Measurements from ENCODE around the gene WNT6.
A peak's percentile ranks its signal among the peaks of the same experiment; 100 is the strongest.

The WNT6 gene

GRCh38 chr2:218858671-218859555 is 692 bp upstream of the WNT6 start:
- no peak for DNase-seq

- DNase-seq, result no peak
Observed at GRCh38 chr2:218859988-218860831, 605 bp downstream of the WNT6 start.

DNA sequence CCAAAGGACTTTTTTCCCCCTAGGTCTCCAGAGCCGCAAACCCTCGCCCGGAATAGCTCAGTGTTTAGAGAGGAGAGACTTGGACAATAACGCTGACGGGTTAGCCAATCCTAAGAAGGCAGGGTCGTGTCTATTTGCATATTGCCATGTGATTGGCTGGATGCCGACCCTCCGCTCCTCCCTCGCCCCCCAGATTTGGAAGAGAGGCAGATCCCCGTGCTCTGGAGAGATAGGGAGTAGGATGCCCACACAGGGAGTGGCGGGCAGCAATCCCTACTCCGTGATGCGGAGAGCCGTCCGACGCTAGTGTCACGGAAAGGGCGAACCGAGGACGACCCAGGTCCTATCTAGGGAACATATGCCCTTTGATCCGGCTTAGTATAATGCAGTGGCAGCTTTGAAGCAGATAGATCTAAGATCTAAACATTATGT is 1.4 kb downstream of the WNT6 start:
- DNase-seq, result no peak

DNA sequence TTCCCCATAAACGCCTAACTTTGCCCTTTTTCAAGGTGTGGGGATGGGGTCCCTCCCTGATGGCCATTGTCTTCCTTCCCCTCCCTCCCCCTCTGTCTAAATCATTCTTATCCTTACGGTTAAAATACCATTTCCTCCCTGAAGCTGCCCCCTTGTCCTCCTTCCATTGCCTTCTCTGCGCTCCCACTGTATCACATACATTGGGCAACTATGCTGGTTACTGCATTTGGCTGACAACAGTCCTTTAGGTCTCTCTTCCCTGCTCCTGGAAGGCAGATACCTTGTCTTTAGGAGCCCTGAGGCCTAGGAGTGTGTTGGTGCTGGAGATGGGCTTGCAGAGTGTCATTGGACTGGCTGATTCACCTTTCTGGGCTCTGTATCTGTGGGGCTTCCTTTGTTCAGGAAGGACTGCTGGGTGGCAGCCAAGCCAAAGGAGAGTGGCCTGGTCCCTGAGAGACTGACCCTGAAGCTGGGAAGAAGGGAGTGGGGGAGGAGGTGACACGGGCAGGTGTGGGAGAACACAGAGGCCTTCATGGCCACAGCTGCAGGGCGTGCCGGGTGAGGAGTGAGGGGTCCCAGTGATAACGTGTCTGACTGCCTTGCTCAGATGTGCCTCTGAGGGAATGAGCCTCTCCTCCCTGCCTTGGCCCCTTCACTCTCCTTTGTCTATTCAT is 2.2 kb downstream of the WNT6 start:
- DNase-seq, result no peak

DNA sequence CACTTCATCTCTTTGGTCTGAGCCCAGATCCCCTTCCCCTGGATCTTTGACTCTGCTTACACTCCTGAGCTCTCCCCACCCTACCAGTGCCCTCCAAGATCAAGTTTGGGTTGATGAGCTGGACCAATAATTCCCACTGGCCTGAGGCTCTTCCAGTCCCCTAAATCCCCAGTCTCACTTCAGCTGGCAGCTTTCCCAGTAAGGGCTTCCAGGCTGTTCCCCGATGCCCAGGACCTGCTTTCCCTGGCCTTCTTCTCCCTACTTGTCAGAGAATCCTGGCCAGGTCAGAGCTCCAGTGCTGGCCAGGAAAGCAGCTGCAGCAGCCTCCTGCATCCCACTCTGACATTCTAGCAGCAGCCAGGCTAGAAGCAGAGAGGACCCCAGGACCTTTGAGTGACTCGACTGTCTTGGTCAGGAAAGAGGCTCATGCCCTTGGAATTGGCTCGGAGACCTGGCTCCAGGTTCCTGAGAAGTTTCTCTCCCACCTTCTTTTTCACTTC is 3.5 kb downstream of the WNT6 start:
- no peak for DNase-seq

GRCh38 chr2:218865396-218865795 is 5.8 kb downstream of the WNT6 start:
- DNase-seq, result no peak

GRCh38 chr2:218865999-218866398 is 6.4 kb downstream of the WNT6 start:
- no peak for DNase-seq

DNA sequence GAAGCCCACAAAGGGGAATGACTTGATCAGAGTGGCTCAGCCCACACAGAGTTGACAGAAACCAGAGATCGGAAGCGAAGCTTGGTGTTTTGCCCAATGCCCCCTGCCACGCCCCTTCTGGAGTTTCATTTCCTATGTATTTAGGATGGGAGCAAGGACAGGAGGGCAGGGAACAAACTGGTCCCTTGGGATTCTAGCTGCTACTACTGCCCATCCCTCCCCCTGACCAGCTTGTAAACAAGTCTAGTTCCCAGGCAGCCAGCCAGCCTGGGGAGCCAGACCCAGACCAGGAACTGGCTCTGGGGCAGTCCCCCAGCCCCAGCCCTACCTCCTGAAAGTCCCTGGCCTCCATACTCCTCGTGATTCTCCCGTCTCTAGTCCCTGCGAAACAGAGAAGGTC is 8.3 kb downstream of the WNT6 start:
- DNase-seq, result no peak

- no peak for DNase-seq
Observed at GRCh38 chr2:218869064-218869463, 9.5 kb downstream of the WNT6 start.

DNA sequence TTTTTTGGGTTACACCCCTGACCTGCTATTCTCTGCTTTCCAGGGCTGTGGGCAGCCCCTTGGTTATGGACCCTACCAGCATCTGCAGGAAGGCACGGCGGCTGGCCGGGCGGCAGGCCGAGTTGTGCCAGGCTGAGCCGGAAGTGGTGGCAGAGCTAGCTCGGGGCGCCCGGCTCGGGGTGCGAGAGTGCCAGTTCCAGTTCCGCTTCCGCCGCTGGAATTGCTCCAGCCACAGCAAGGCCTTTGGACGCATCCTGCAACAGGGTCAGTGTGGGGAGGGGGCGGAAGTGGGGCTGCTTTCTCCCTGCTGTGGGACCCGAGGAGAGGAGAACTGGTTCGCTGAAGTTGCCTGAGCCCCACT is 11.4 kb downstream of the WNT6 start:
- DNase-seq, result no peak

- DNase-seq, result no peak
Observed at GRCh38 chr2:218871345-218872302, 12.0 kb downstream of the WNT6 start.

- no peak for DNase-seq
Observed at GRCh38 chr2:218872645-218873358, 13.2 kb downstream of the WNT6 start.

DNA sequence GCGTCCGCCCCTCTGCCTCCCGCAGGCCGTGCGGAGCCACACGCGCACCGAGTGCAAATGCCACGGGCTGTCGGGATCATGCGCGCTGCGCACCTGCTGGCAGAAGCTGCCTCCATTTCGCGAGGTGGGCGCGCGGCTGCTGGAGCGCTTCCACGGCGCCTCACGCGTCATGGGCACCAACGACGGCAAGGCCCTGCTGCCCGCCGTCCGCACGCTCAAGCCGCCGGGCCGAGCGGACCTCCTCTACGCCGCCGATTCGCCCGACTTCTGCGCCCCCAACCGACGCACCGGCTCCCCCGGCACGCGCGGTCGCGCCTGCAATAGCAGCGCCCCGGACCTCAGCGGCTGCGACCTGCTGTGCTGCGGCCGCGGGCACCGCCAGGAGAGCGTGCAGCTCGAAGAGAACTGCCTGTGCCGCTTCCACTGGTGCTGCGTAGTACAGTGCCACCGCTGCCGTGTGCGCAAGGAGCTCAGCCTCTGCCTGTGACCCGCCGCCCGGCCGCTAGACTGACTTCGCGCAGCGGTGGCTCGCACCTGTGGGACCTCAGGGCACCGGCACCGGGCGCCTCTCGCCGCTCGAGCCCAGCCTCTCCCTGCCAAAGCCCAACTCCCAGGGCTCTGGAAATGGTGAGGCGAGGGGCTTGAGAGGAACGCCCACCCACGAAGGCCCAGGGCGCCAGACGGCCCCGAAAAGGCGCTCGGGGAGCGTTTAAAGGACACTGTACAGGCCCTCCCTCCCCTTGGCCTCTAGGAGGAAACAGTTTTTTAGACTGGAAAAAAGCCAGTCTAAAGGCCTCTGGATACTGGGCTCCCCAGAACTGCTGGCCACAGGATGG is 14.0 kb downstream of the WNT6 start:
- no peak for DNase-seq

DNA sequence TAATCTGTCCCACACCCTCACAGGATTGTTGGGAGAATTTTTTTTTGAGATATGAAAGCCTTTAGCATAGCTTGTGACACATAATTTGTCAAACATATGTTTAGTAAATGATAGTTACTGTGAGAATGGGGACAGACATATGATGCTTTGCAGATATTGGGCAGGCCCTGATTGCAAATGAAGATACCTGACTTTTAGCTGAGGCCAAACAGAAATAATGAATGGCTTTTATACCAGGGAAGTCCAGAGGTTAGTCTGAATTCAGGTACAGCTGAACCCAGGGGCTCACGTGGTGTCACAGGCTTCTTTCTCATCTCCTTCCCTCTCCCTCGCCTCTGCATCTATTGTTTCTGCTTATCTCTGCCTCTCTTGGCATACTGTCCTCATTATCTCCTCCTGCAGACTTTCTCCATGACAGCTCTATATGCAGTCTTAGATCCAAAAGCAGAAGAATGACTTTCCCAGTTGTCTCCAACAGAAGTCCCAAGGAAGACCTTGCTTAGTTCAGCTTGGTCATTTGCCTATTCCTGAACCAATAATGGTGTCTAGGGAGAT is 16.2 kb downstream of the WNT6 start:
- DNase-seq, result no peak

DNA sequence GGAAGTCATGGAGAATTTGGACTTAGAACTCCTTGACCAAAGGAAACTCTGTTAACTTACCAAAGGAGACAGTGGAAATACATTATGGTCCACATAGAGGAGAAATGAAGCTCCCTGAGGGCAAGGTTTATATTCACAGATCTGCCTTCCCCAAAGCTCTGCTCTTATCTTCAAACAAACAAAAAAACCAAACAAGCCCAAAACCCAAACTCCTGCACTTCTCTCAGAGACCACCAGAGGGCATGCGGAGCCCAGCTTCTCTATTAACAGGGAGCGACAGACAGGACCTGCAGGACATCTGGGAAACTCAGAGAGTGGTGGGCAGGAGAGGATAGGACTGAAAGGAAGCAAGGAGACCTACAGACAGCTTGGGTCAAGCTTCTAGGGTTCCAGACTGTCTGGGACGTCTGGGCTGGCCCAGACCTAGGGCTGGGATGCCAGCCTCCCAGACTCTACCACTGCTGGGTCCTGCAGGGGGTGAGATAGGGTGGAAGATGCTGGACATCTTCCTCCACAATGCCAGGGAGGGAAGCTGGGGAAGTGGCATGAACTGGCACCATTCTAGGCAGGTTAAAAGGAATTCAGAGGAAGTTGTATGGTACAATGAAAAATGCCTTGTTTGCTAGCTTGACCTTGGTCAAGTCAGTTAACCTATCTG is 17.1 kb downstream of the WNT6 start:
- peak; percentile 62 for DNase-seq

GRCh38 chr2:218877331-218877730 is 17.7 kb downstream of the WNT6 start:
- no peak for DNase-seq

- no peak for DNase-seq
Observed at GRCh38 chr2:218877891-218878290, 18.3 kb downstream of the WNT6 start.

DNA sequence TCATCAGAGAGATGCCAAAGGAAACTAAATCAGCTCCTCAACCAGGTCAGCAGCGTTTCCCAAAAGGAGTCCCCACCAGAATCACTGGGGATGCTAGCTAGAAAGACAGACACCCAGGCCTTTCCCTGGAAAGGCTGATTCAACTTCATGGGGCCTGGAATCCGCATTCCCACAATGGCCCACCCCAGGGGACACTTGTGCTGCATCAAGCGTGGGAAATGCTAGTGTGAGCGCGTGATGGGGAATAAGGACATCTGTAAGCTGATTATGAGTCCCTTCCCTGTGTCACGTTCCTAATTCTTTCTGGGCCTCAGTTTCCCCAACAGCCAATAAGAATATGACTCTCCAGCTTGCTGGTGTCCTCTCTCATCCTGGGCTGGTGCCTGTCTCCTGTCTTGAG is 18.9 kb downstream of the WNT6 start:
- no peak for DNase-seq

DNA sequence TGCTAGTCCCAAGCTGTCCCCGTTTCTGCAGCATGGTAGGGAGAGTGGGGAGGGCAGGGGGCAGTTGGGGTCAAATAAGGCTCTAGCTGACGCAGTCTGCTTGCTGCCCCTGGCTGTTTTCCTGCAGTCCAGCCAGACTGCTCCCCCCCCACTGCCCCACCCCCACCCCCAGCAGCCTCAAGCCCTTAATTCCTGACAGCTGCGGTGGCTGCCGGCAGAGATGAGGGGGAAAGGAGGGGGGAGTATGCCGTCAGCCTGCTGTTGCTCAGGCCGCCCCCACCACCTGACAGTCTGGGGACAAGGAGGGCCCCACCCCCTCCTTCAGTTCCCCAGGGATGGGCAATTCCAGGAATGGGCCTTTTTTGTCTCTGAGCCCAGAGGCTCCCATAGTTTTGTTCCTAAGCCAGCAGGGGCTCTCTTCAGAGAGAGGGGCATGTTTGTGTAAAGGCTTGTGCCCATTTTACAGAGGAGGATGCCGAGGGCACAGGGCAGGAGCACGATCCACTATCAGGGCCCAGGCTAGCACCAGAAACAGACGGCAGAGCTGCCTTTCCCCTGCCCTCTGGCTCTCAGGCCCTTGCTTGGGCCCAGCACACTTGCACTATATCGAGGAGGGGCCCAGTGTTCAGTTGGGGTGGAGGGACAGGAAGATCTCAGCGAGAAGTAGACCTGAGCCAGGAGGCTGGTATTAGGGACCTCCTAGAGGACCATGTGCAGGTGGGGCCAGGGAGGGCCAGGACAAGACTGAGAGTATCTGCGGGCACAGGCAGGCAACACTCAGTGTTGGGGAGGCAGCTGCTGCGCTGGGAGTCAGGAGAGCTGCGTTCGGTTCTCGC is 19.5 kb downstream of the WNT6 start:
- no peak for DNase-seq

Measured in stimulated activated CD4-positive, alpha-beta T cell treated with anti-CD3 and anti-CD28 coated beads, Interleukin-1b, Interleukin-23, amount 100 ng/mL, for 48 hours (primary cell).